GM19397 (cell line): ENCODE results near the gene NR5A1.

ENCODE experiments used
- ATAC-seq: cut with Tn5 transposase; IDR thresholded peaks from one replicate; pipeline ENCODE4 v1.9.1; 2021; ENCODE audit warnings: mild to moderate bottlenecking, moderate library complexity; ENCODE audit not compliant: unreplicated experiment

Gene NR5A1

GRCh38 chr9:124467410-124468060 lies 39.7 kb downstream of the NR5A1 start:
- no peak for ATAC-seq

DNA sequence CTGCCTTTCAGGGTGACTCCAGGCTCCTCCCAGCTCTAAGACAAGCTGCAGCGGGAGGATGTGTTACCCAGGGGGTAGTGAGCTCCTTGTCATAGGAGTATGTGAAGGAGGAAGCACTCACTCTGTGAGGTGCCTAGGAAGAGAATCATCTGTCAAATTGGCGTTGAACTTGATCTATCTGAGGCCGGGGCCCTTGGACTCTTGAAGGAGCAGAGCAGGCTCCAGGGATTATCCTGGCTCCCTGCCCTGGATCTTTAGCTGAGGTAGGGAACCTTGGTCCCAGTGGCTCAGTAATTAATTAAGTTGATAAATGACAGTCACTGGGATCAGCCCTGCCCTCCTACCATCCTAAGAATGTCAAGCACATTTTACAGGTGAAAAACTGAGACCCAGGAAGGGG lies 41.5 kb downstream of the NR5A1 start:
- ATAC-seq: no peak

GRCh38 chr9:124462739-124463138 lies 44.5 kb downstream of the NR5A1 start:
- no peak for ATAC-seq

DNA sequence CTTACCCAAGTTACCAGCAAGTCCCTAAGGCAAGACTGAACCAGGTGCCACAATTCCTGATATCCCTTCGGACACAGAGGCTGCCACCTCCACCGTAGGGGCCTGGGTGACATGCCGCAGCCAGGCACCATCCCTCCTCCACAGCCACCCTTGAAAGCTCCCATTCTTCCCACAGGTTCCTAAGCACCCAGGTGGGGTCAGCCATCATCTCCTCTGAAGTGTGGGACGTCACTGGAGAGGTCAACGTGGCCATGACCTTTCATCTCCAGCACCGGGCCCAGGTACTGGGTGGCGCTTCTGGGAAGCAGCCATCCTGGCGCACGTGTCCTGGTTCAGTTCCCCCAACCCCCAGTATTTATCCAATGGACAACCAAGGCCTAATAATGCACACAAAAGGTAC lies 48.8 kb downstream of the NR5A1 start:
- no peak for ATAC-seq

DNA sequence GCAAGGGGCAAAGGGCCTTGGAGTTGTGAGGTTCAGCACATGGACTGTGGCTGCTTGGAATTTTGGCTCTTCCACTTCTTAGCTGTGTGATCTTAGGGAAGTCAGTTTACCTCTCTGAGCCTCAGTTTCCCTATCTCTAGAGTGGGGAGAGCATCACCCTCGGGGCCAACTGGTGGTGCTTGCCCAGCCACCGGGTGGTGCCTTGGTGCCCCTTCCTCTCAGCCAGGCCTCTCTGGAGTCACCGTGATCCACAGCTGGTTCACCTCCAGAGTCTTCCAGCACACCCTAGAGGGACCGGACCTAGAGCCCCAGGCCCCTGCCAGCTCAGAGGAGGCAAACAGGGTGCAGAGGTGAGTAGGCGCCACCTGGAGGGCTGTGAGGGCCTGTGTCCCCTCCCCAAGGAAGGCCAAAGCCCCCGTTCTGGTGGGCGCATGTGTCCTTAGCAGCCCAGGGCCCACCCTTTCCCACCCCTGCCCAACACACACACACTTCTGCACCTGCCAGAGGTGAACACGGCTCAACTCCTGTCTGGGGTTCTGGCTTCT lies 49.2 kb downstream of the NR5A1 start:
- no peak for ATAC-seq

DNA sequence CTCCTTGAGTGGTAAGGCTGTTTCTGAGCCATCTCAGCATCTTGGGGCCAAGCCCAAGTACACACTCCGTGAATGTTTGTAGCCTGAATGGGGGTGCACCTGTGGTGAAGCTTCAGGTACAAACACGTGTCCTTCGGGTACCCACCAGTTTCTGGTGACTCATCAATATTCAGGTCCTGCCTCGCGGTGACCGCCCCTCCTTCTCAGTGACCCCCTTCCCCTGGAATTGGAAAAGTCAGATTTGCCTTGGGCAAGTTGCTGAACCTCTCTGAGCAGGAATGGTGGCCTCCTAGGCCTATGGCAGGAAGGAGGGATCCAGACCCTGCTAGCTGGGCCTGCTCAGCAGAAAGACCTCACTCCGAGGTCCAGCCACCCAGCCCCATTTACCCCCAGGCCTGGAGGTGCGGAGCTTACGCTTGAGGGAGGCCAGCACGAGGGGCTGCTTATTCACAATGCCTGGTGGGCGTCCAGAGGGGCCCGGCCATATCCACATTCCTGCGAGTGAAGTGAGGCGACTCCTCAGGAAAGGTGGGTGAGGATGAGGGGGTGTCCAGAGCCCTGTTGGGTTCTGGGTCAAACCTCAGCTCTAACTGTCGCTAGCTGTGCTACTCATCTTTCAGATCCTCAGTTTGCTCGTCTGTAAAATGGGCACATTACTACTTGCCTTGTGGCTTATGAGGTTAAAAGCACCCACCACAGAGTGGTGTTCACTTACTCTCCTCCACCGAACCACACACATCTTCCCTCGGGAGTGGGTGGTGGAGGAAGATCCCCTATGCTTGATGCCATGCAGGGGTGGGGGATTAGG lies 49.9 kb downstream of the NR5A1 start:
- ATAC-seq: no peak

GRCh38 chr9:124456341-124457078 lies 50.7 kb downstream of the NR5A1 start:
- no peak for ATAC-seq

- no peak for ATAC-seq
These were observed 51.4 kb downstream of the NR5A1 start for GRCh38 chr9:124455820-124456219.

DNA sequence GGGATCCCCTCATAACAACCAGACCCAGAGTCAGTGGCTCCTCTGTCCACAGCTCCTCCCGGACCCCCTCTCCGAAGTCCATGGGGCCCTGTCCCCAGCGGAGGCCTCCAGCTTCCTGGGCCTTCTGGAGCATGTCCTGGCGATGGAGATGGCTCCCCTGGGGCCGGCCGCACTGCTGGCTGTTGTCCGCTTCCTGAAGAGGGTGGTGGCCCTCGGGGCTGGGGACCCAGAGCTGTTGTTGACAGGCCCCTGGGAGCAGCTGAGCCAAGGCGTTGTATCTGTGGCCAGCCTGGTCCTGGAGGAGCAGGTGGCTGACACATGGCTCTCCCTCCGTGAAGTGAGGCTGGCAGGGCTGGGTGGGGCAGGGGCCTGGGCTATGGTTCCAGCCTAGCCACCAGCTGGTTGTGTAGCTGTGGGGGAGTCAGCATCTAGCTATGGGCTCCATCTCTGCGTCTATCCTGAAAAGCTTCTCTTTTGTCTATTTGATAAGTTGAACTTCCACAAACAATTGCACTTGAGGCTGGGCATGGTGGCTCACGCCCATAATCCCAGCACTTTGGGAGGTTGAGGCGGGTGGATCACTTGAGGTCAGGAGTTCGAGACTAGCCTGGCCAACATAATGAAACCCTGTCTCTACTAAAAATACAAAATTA lies 52.3 kb downstream of the NR5A1 start:
- ATAC-seq: no peak

GRCh38 chr9:124454296-124454695 lies 52.9 kb downstream of the NR5A1 start:
- no peak for ATAC-seq

DNA sequence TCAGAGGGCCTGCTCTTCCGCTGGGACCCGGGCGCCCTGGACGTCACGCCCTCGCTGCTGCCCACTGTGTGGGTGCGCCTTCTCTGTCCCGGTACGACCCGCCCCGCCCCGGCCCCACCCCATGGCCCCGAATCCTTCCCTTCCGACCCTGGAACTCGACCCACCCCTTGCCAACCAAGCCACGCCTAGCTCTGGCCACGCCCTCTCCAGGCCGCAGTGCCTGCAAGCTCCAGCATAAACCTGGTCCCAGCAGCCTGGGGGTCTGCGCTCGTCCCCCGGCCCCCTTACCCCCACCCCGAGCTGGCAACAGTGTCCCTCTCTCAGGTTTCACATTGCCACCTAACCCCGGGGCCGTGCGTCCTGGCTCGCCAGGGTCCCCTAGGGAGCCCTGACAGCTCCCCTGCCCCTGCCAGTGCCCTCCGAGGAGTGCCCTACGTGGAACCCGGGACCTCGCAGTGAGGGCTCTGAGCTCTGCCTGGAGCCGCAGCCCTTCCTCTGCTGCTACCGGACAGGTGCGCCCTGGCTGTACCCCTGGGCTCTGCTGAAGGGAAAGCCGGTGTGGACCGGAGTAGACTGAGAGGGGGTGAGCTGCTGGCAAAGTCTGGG lies 53.5 kb downstream of the NR5A1 start:
- ATAC-seq: no peak

DNA sequence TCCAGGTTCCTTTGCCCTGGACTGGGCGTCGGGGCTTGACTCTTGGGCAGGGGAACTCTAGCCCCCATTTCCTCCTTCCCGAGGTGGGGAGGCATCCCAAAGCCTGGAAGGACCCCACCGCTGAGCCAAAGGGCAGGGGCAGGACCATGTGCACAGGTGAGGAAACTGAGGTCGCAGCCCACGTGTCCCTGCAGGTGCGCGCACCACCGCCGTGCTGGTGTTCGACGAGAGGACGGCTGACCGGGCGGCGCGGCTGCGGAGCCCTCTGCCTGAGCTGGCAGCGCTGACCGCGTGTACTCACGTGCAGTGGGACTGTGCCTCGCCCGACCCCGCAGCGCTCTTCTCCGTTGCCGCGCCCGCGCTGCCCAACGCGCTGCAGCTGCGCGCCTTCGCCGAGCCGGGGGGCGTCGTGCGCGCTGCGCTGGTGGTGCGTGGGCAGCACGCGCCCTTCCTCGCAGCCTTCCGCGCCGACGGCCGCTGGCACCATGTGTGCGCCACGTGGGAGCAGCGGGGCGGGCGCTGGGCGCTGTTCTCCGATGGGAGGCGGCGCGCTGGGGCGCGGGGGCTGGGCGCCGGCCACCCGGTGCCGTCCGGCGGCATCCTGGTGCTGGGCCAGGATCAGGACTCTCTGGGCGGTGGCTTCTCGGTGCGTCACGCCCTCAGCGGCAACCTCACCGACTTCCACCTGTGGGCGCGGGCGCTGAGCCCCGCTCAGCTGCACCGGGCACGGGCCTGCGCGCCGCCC lies 54.2 kb downstream of the NR5A1 start:
- ATAC-seq: no peak

GRCh38 chr9:124452326-124452725 lies 54.9 kb downstream of the NR5A1 start:
- no peak for ATAC-seq

DNA sequence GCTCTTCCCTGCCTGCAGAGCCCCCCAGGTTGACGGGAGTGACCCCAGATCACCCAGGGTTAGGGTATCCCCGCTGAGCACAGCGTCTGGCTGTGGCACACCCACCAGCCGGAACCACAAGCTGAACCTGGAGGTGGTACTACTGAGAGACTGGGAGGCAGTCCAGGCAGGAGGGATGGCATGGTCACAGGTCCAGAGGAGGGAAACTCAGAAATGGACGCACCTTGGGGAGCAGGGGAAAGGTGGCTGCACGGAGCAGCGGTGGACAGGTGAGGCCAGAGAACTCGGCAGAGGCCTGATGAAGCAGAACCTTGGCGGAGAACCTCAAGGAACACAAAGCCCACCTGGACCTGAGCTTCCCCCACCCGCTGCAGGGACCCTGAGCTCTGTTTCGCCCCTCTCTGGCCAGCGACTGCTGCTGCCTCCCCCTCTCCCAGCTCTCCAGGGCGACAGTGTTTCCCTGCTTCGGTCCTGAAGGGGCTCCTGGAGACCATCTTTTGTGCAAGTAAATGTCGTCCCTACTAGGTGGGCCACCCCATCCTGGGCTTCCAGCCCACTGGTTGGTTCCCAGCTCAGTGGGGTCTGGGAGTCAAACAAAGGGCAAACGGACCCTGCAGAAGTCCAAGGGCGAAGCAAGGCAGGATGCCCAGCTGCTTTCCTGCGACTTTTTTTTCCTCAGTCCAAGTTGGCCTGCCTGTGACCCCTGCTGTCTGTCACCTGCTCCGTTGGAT lies 56.1 kb downstream of the NR5A1 start:
- ATAC-seq: no peak

DNA sequence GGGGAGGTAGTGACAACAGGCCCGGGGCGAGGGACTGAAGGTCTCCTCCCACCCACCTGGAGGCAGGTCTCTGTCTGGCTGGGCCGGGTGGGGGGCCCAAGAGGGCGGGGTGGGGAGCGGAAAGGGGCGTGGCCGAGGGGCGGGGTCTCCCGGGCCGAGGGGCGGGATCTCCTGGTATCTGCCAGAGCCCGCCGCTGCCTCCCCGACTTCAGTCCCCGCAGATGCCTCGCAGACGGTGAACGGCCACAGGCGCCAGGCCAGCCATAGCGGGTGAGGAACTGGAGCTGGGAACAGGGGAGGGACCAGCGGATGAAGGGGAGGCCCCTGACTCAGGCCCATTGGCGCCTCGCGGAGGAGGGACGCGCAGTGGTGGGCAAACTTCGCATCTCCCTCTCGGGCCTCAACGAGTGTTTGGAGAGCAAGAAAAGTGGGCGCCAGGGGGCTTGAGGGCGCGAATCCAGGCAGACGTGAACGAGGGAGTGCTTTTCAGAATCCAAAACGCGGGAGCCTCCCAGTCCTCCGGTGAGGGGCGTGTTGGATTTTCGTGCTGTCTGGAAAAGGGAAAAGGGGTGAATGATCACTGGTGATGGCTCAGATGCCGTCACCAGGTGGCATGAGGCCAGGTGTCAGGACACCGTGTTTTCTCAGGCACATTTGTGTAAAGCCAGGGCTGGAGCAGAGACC lies 56.8 kb downstream of the NR5A1 start, which contains the start of gene ADGRD2:
Gene ADGRD2 (plus strand): TSS at position 211 of the 684 bp plus-strand sequence. CDS start 1,216 bp downstream, outside the sequence.
- ATAC-seq: no peak

DNA sequence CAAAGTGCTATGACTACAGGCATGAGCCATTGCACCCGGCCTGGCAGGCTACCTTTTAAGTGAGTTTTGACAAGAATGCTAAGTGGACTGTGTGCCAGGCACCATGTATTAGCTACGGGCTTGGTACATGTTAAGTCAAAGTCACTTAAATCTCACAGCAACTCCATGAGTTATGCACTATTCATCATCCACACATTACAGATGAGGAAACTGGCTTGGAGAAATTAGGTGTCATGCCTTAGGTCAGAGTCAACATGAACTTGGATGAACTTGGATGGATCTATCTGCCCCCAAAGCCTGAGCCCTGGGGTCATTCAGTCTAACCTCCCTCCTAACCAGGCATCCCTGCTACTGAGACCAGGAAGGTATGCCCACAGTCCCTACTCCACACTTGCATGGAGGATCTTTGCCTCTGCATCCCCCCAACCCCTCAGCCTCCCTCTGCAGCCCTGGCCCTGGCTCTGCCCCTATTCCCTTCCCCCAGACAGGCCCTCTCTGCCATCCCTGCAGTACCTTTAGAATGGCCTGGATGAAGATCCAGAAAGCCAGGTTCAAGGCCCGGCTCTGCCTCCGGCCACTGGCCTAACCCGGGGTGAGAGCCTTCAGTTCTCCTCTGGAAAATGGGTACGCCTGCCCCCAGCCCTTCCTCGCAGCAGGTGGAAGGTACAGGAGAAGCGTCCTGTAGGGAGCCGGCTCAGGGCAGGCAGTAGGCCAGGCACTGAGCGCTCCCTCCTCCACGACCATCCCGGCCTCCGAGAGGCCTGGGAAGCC lies 57.6 kb downstream of the NR5A1 start:
- no peak for ATAC-seq

DNA sequence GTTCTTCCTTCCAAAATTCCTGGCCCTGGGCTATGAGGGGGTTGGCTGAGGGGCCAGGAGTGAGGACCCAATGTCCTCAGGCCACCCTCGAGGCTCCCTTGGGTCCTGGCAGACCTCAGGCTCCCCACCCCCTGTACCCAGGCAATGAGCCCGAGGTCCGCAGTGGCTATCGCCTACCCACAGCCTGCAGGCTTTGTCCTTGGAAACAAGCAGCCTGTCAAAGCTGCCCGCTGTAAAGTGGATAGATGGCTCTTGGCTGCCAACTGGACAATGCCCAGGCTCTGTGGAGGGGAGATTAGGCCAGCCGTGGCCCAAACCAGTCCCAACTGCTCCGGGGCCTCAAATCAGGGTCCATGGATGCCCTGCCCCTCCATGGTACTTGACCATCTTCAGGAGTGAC lies 59.2 kb downstream of the NR5A1 start:
- ATAC-seq: no peak

DNA sequence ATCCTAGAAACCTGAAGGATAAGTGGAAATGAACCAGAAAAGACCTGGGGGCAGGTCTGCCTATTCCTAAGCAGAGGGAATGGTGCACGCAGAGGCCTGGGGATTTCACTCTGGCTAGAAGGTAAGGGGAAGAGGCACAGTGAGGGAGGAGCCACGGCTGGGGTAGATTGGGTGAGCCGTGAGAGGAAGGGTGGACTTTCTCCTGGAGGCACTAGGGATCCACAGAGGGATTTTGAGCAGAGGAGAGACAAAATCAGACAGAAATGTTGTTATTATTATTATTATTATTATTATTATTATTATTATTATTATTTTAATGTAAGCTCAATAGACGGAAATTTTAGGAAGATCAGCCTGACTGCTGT lies 59.9 kb downstream of the NR5A1 start:
- ATAC-seq: no peak
